WTC11 (cell line): ENCODE measurements around the gene DNAJC19. TPM values are rescaled to one million over a fixed set of nuclear protein-coding genes. Genes with fewer than 3 reads are reported as not detected.
A peak's percentile ranks its signal among the peaks of the same experiment; 100 is the strongest.

Experiments
- ATAC-seq: fragments of 200-7000 bp; cut with Tn5 transposase; 2 replicates; pipeline ENCODE4 v1.10.0; 2021; ENCODE audit warnings: mild to moderate bottlenecking, moderate library complexity
- CTCF ChIA-PET: fragments of 300-600 bp; sonication (Branson Sonifier 250); formaldehyde crosslinking; loops from one replicate; lab custom pipeline; 2021; ENCODE audit warnings: antibody characterized with exemption; lab: Charles Lee
- POLR2A ChIA-PET: fragments of 350-600 bp; sonication (Branson Sonifier 250); formaldehyde crosslinking; loops from one replicate; lab custom pipeline; 2021; ENCODE audit warnings: antibody characterized with exemption; lab: Charles Lee
- DNase-seq: peaks from one replicate; pipeline ENCODE4 v3.0.0; 2021; ENCODE audit warnings: low spot score
- H3K27ac Mint-ChIP-seq: 2 replicates; pipeline ENCODE4 v1.8.0; 2021; ENCODE audit warnings: mixed read lengths
- H3K27me3 Mint-ChIP-seq: 2 replicates; pipeline ENCODE4 v1.8.0; 2021; ENCODE audit warnings: low read depth, mild to moderate bottlenecking, moderate library complexity, mixed read lengths
- H3K36me3 Mint-ChIP-seq: 2 replicates; pipeline ENCODE4 v1.8.0; 2021; ENCODE audit warnings: mixed read lengths
- H3K4me1 Mint-ChIP-seq: 2 replicates; pipeline ENCODE4 v1.8.0; 2022; ENCODE audit warnings: mixed read lengths
- H3K4me3 Mint-ChIP-seq: 2 replicates; pipeline ENCODE4 v1.8.0; 2021; ENCODE audit warnings: mild to moderate bottlenecking, moderate library complexity, mixed read lengths
- H3K9me3 Mint-ChIP-seq: 2 replicates; pipeline ENCODE4 v1.8.0; 2021; ENCODE audit warnings: mixed read lengths
- ATF6 ChIP-seq: sonication (generic); formaldehyde crosslinking; IDR thresholded peaks from 2 replicates; pipeline ENCODE4 v1.8.1; 2023; ENCODE audit warnings: mild to moderate bottlenecking, missing genetic modification reagents
- CBFB ChIP-seq: sonication (generic); formaldehyde crosslinking; IDR thresholded peaks from 2 replicates; pipeline ENCODE4 v1.8.1; 2022; ENCODE audit warnings: mild to moderate bottlenecking, low read depth, missing genetic modification reagents
- CREM ChIP-seq: sonication (generic); formaldehyde crosslinking; IDR thresholded peaks from 2 replicates; pipeline ENCODE4 v1.8.1; 2022; ENCODE audit warnings: mild to moderate bottlenecking, missing genetic modification reagents, moderate library complexity
- E2F5 ChIP-seq: sonication (generic); formaldehyde crosslinking; IDR thresholded peaks from 2 replicates; pipeline ENCODE4 v1.8.1; 2022; ENCODE audit warnings: mild to moderate bottlenecking, moderate library complexity, missing genetic modification reagents
- FOXP1 ChIP-seq: sonication (generic); formaldehyde crosslinking; IDR thresholded peaks from 2 replicates; pipeline ENCODE4 v1.8.0; 2022; ENCODE audit warnings: missing genetic modification reagents, mild to moderate bottlenecking, moderate library complexity, borderline replicate concordance
- HMGA2 ChIP-seq: fragments of 250-450 bp; sonication (Bioruptor Pico); IDR thresholded peaks from 2 replicates; pipeline ENCODE4 v1.4.0; 2021; ENCODE audit warnings: mild to moderate bottlenecking, moderate library complexity
- JAZF1 ChIP-seq: fragments of 250-450 bp; sonication (Bioruptor Pico); IDR thresholded peaks from 2 replicates; pipeline ENCODE4 v1.9.0; 2021; ENCODE audit warnings: moderate library complexity, mild to moderate bottlenecking, inconsistent platforms
- JUN ChIP-seq: sonication (generic); formaldehyde crosslinking; IDR thresholded peaks from 2 replicates; pipeline ENCODE4 v1.8.0; 2023; ENCODE audit warnings: mild to moderate bottlenecking, missing genetic modification reagents
- KAT7 ChIP-seq: sonication (generic); formaldehyde crosslinking; IDR thresholded peaks from 2 replicates; pipeline ENCODE4 v1.8.1; 2023; ENCODE audit warnings: missing genetic modification reagents, mild to moderate bottlenecking, borderline replicate concordance
- MAX ChIP-seq: sonication (generic); formaldehyde crosslinking; IDR thresholded peaks from 2 replicates; pipeline ENCODE4 v1.8.0; 2022; ENCODE audit warnings: mild to moderate bottlenecking, missing genetic modification reagents
- MLX ChIP-seq: sonication (generic); formaldehyde crosslinking; IDR thresholded peaks from 2 replicates; pipeline ENCODE4 v1.8.1; 2023; ENCODE audit warnings: mild to moderate bottlenecking, missing genetic modification reagents, moderate library complexity
- MYBL2 ChIP-seq: sonication (generic); formaldehyde crosslinking; IDR thresholded peaks from 2 replicates; pipeline ENCODE4 v1.8.1; 2023; ENCODE audit warnings: mild to moderate bottlenecking, moderate library complexity, missing genetic modification reagents
- NFE2L1 ChIP-seq: sonication (generic); formaldehyde crosslinking; IDR thresholded peaks from 2 replicates; pipeline ENCODE4 v1.8.1; 2023; ENCODE audit warnings: missing genetic modification reagents
- NFYB ChIP-seq: sonication (generic); formaldehyde crosslinking; conservative IDR thresholded peaks from 2 replicates; pipeline ENCODE4 v1.8.0; 2022; ENCODE audit warnings: low read depth, missing genetic modification reagents
- NR2C2 ChIP-seq: sonication (generic); formaldehyde crosslinking; IDR thresholded peaks from 2 replicates; pipeline ENCODE4 v1.8.0; 2022; ENCODE audit warnings: mild to moderate bottlenecking, missing genetic modification reagents
- OVOL2 ChIP-seq: fragments of 250-450 bp; sonication (Bioruptor Pico); IDR thresholded peaks from 2 replicates; pipeline ENCODE4 v1.9.0; 2021; ENCODE audit warnings: mild to moderate bottlenecking, borderline replicate concordance
- RORB ChIP-seq: fragments of 250-450 bp; sonication (Bioruptor Pico); IDR thresholded peaks from 2 replicates; pipeline ENCODE4 v1.9.0; 2021; ENCODE audit warnings: mild to moderate bottlenecking
- TCF7 ChIP-seq: sonication (generic); formaldehyde crosslinking; IDR thresholded peaks from 2 replicates; pipeline ENCODE4 v1.8.0; 2022; ENCODE audit warnings: mild to moderate bottlenecking, low read depth, missing genetic modification reagents, moderate library complexity
- TEAD1 ChIP-seq: sonication (generic); formaldehyde crosslinking; IDR thresholded peaks from 2 replicates; pipeline ENCODE4 v1.8.0; 2022; ENCODE audit warnings: mild to moderate bottlenecking, missing genetic modification reagents
- TP53 ChIP-seq: sonication (generic); formaldehyde crosslinking; IDR thresholded peaks from 2 replicates; pipeline ENCODE4 v1.8.1; 2023; ENCODE audit warnings: mild to moderate bottlenecking, missing genetic modification reagents
- ZNF219 ChIP-seq: sonication (generic); formaldehyde crosslinking; IDR thresholded peaks from 2 replicates; pipeline ENCODE4 v1.8.0; 2023; ENCODE audit warnings: missing genetic modification reagents, mild to moderate bottlenecking, borderline replicate concordance
- ZNF232 ChIP-seq: sonication (generic); formaldehyde crosslinking; IDR thresholded peaks from 2 replicates; pipeline ENCODE4 v1.8.0; 2022; ENCODE audit warnings: mild to moderate bottlenecking, missing genetic modification reagents
- ZNF263 ChIP-seq: sonication (generic); formaldehyde crosslinking; IDR thresholded peaks from 2 replicates; pipeline ENCODE4 v1.8.1; 2022; ENCODE audit warnings: low read depth, mild to moderate bottlenecking, moderate library complexity, missing genetic modification reagents
- ZNF317 ChIP-seq: sonication (generic); formaldehyde crosslinking; IDR thresholded peaks from 2 replicates; pipeline ENCODE4 v1.8.1; 2023; ENCODE audit warnings: low read depth, mild to moderate bottlenecking, moderate library complexity, missing genetic modification reagents, borderline replicate concordance
- ZNF396 ChIP-seq: fragments of 250-450 bp; sonication (Bioruptor Pico); IDR thresholded peaks from 2 replicates; pipeline ENCODE4 v1.8.0; 2021; ENCODE audit warnings: mild to moderate bottlenecking, moderate library complexity, borderline replicate concordance
- ZNF423 ChIP-seq: fragments of 250-450 bp; sonication (Bioruptor Pico); IDR thresholded peaks from 2 replicates; pipeline ENCODE4 v2.1.2; 2022; ENCODE audit warnings: mild to moderate bottlenecking, moderate library complexity
- ZNF425 ChIP-seq: fragments of 250-450 bp; sonication (Bioruptor Pico); conservative IDR thresholded peaks from 2 replicates; pipeline ENCODE4 v1.9.0; 2021; ENCODE audit warnings: mild to moderate bottlenecking
- ZSCAN18 ChIP-seq: fragments of 250-450 bp; sonication (Bioruptor Pico); IDR thresholded peaks from 2 replicates; pipeline ENCODE4 v2.1.2; 2022; ENCODE audit warnings: mild to moderate bottlenecking, moderate library complexity
- total RNA-seq: library from RNA; stranded (reverse); gene quantifications from 3 replicates; pipeline ENCODE4 v1.2.3, GENCODE V29; 2021

Gene DNAJC19
- total RNA-seq, 1 experiment from 2014 or later = 65.7 TPM

GRCh38 chr3:180996415-180996932 is 6.9 kb upstream of the DNAJC19 start:
- CTCF ChIA-PET = no interaction called here
- Mint-ChIP-seq H3K36me3 (peaks cover 6% of the 10 kb centered on the region), H3K4me1 (no peaks in the 10 kb centered on the region), H3K27ac (no peak overlapping the region), H3K27me3 (peaks cover 6% of the 10 kb centered on the region), H3K4me3 (no peak overlapping the region), H3K9me3 (peaks cover 12% of the 10 kb centered on the region)
- DNase-seq = no peak
- no peak for TF ChIP-seq JUN (CRISPR knock-in tag)
- TF ChIP-seq TEAD1 (CRISPR knock-in tag) = no peak
- no peak for TF ChIP-seq ZNF396
- TF ChIP-seq ZNF317 (CRISPR knock-in tag) = no peak
- no peak for TF ChIP-seq HMGA2
- no peak for TF ChIP-seq RORB
- no peak for TF ChIP-seq CREM (CRISPR knock-in tag)
- ATAC-seq = no peak
- POLR2A ChIA-PET = no interaction called here

- no peak for ATAC-seq
- H3K4me3 Mint-ChIP-seq = peak overlapping the region; percentile 97
- no peak overlapping the region for H3K27ac Mint-ChIP-seq
- no peaks in the 10 kb centered on the region for H3K9me3 Mint-ChIP-seq
- TF ChIP-seq RORB (no peak), MLX (CRISPR knock-in tag) (no peak), NFE2L1 (CRISPR knock-in tag) (no peak), ZNF232 (CRISPR knock-in tag) (no peak), NR2C2 (no peak), NFYB (no peak), TCF7 (no peak), TP53 (CRISPR knock-in tag) (no peak), KAT7 (no peak), JAZF1 (CRISPR knock-in tag) (no peak), ATF6 (CRISPR knock-in tag) (no peak), MYBL2 (no peak)
- POLR2A ChIA-PET = no interaction called here
- H3K36me3 Mint-ChIP-seq = peaks cover 19% of the 10 kb centered on the region
- CTCF ChIA-PET = no interaction called here
- peaks cover 6% of the 10 kb centered on the region for H3K4me1 Mint-ChIP-seq
- no peak for DNase-seq
- H3K27me3 Mint-ChIP-seq = peaks cover 2% of the 10 kb centered on the region; the same call in 1 of the 2 replicates
Measured at GRCh38 chr3:180990505-180990904, 969 bp upstream of the DNAJC19 start.

- DNase-seq (no peak), ATAC-seq (no peak)
- H3K4me1 Mint-ChIP-seq = peaks cover 6% of the 10 kb centered on the region
- ChIA-PET POLR2A (no interaction called here), CTCF (no interaction called here)
- H3K27ac Mint-ChIP-seq = no peak overlapping the region
- H3K27me3 Mint-ChIP-seq = no peaks in the 10 kb centered on the region; the same call in 1 of the 2 replicates
- H3K9me3 Mint-ChIP-seq = no peaks in the 10 kb centered on the region
- H3K4me3 Mint-ChIP-seq = no peak overlapping the region; the same call in 1 of the 2 replicates
- peaks cover 23% of the 10 kb centered on the region for H3K36me3 Mint-ChIP-seq
- no peak for TF ChIP-seq OVOL2 (CRISPR knock-in tag)
- TF ChIP-seq FOXP1 = no peak
- TF ChIP-seq CBFB (CRISPR knock-in tag) = no peak
- no peak for TF ChIP-seq TEAD1 (CRISPR knock-in tag)
- TF ChIP-seq ZSCAN18 (CRISPR knock-in tag) = no peak
- TF ChIP-seq NFE2L1 (CRISPR knock-in tag) = no peak
- no peak for TF ChIP-seq RORB
- no peak for TF ChIP-seq ZNF425 (CRISPR knock-in tag)
- TF ChIP-seq MAX = no peak
- no peak for TF ChIP-seq ZNF219 (CRISPR knock-in tag)
- no peak for TF ChIP-seq ZNF423
- TF ChIP-seq ZNF263 (CRISPR knock-in tag) = no peak
- no peak for TF ChIP-seq E2F5 (CRISPR knock-in tag)
Measured at GRCh38 chr3:180987344-180987743, 2.2 kb downstream of the DNAJC19 start.
